CD4-positive, alpha-beta T cell treated with Interferon gamma for 1 hour (primary cell): ENCODE results near the gene RND1.

ENCODE experiments used
- DNase-seq: peaks from one replicate; pipeline ENCODE4 v3.0.0-alpha.2; 2020

The RND1 gene

GRCh38 chr12:48826209-48826855, 39.3 kb downstream of the RND1 start:
- no peak for DNase-seq

- DNase-seq, result no peak
Measured at GRCh38 chr12:48824905-48825304, 40.8 kb downstream of the RND1 start.

- DNase-seq, result no peak
Measured at GRCh38 chr12:48824112-48824511, 41.6 kb downstream of the RND1 start.

GRCh38 chr12:48823281-48823680, 42.4 kb downstream of the RND1 start:
- no peak for DNase-seq

GRCh38 chr12:48822711-48823110, 43.0 kb downstream of the RND1 start:
- no peak for DNase-seq

GRCh38 chr12:48822139-48822538, 43.5 kb downstream of the RND1 start:
- DNase-seq, result no peak

GRCh38 chr12:48819986-48820725, 45.5 kb downstream of the RND1 start:
- DNase-seq, result no peak

- peak; percentile 42 for DNase-seq
Measured at GRCh38 chr12:48818831-48819590, 46.7 kb downstream of the RND1 start.

GRCh38 chr12:48817873-48818830, 47.5 kb downstream of the RND1 start, which contains the start of gene CACNB3:
TSS of gene CACNB3 (plus strand) at chr12:48818496. CDS start at chr12:48818930, 434 bp downstream.
- DNase-seq, result peak; percentile 69

GRCh38 chr12:48816143-48816854, 49.4 kb downstream of the RND1 start:
- no peak for DNase-seq

GRCh38 chr12:48815126-48816110, 50.3 kb downstream of the RND1 start:
- no peak for DNase-seq

GRCh38 chr12:48814262-48815125, 51.2 kb downstream of the RND1 start:
- DNase-seq, result peak; percentile 75

- no peak for DNase-seq
Measured at GRCh38 chr12:48813465-48814261, 52.0 kb downstream of the RND1 start.

GRCh38 chr12:48812389-48812788, 53.3 kb downstream of the RND1 start:
- DNase-seq, result no peak

GRCh38 chr12:48811437-48812090, 54.1 kb downstream of the RND1 start:
- DNase-seq, result no peak

- no peak for DNase-seq
Measured at GRCh38 chr12:48810903-48811431, 54.7 kb downstream of the RND1 start.

GRCh38 chr12:48807981-48808380, 57.7 kb downstream of the RND1 start:
- no peak for DNase-seq
